NCI-H2029 (cell line): ENCODE measurements around the gene TP53I11.

Experiments used
- DNase-seq: peaks from one replicate; lab custom pipeline; 2025; lab: John Stamatoyannopoulos, UW

TP53I11 gene

GRCh38 chr11:44950625-44951476, at the start of gene TP53I11:
TSS of gene TP53I11 (minus strand) at chr11:44950883. CDS start at chr11:44938335, 12,548 bp downstream.
- peak; percentile 45 for DNase-seq

- DNase-seq: no peak
Observed at GRCh38 chr11:44999068-44999467, 48.4 kb upstream of the TP53I11 start.

- DNase-seq: no peak
Observed at GRCh38 chr11:44998051-44998450, 47.4 kb upstream of the TP53I11 start.

- no peak for DNase-seq
Observed at GRCh38 chr11:44997566-44997965, 46.9 kb upstream of the TP53I11 start.

- no peak for DNase-seq
Observed at GRCh38 chr11:44994753-44995152, 44.1 kb upstream of the TP53I11 start.

GRCh38 chr11:44993971-44994704, 43.5 kb upstream of the TP53I11 start:
- DNase-seq: no peak

- DNase-seq: no peak
Observed at GRCh38 chr11:44992774-44993173, 42.1 kb upstream of the TP53I11 start.

- peak; percentile 50 for DNase-seq
Observed at GRCh38 chr11:44992181-44992582, 41.5 kb upstream of the TP53I11 start.

GRCh38 chr11:44990665-44991064, 40.0 kb upstream of the TP53I11 start:
- no peak for DNase-seq

- DNase-seq: peak; percentile 68
Observed at GRCh38 chr11:44989831-44990566, 39.3 kb upstream of the TP53I11 start.

GRCh38 chr11:44988981-44989635, 38.4 kb upstream of the TP53I11 start:
- DNase-seq: no peak

GRCh38 chr11:44988111-44988510, 37.4 kb upstream of the TP53I11 start:
- DNase-seq: no peak

GRCh38 chr11:44987506-44987905, 36.8 kb upstream of the TP53I11 start:
- DNase-seq: peak; percentile 90

GRCh38 chr11:44986315-44986714, 35.6 kb upstream of the TP53I11 start:
- DNase-seq: no peak

GRCh38 chr11:44985721-44986120, 35.0 kb upstream of the TP53I11 start:
- DNase-seq: no peak

- no peak for DNase-seq
Observed at GRCh38 chr11:44983786-44984185, 33.1 kb upstream of the TP53I11 start.

GRCh38 chr11:44982496-44983062, 31.9 kb upstream of the TP53I11 start:
- DNase-seq: no peak

- no peak for DNase-seq
Observed at GRCh38 chr11:44980533-44981427, 30.1 kb upstream of the TP53I11 start.

- peak; percentile 97 for DNase-seq
Observed at GRCh38 chr11:44979543-44980399, 29.1 kb upstream of the TP53I11 start.

- peak; percentile 97 for DNase-seq
Observed at GRCh38 chr11:44978961-44979331, 28.3 kb upstream of the TP53I11 start.
